GM12878 (cell line): ENCODE measurements around the gene CTNNAL1. TPM values are rescaled to one million over a fixed set of nuclear protein-coding genes. Genes with fewer than 3 reads are reported as not detected.

ENCODE experiments used
- ATAC-seq: fragments of 200-7000 bp; cut with Tn5 transposase; 3 replicates; pipeline ENCODE4 v1.9.1; 2020; ENCODE audit warnings: mild to moderate bottlenecking, moderate library complexity
- BruUV-seq: library from RNA; stranded (reverse); fragments of 400-500 nt; replicated peaks from 2 replicates; lab custom pipeline; 2021; lab: Mats Ljungman, UMichigan
- CTCF ChIA-PET: fragments of 300-600 bp; sonication (Branson Sonifier 250); formaldehyde crosslinking; extraction: SDS; loops from one replicate; lab custom pipeline; 2021; ENCODE audit warnings: inconsistent platforms; lab: Yijun Ruan, JAX
- POLR2A ChIA-PET: fragments of 350-600 bp; formaldehyde crosslinking; extraction: SDS; loops from one replicate; lab custom pipeline; 2021; ENCODE audit warnings: inconsistent platforms; lab: Charles Lee
- RAD21 ChIA-PET: fragments of 300-600 bp; sonication (Branson Sonifier 250); formaldehyde crosslinking; loops from one replicate; lab custom pipeline; 2023; ENCODE audit warnings: antibody characterized with exemption; ENCODE audit not compliant: unreplicated experiment; lab: Charles Lee
- SMC1A ChIA-PET: fragments of 300-600 bp; sonication (Branson Sonifier 250); formaldehyde crosslinking; loops from one replicate; lab custom pipeline; 2023; ENCODE audit not compliant: unreplicated experiment, uncharacterized antibody; lab: Charles Lee
- DNase-seq: peaks from one replicate; pipeline ENCODE4 v3.0.0-alpha.2; 2011; ENCODE audit warnings: low read depth, low spot score
- FAIRE-seq: peaks from 3 replicates; lab custom pipeline; 2011; peaks lifted over from hg19 to GRCh38; lab: Jason Lieb, UNC
- H2AFZ ChIP-seq: 2 replicates; pipeline ENCODE4 v1.6.0; 2011; ENCODE audit warnings: low read depth, low read length, control low read depth; ENCODE audit not compliant: control insufficient read depth
- H3K27ac ChIP-seq: 2 replicates; pipeline ENCODE4 v1.5.1; 2011; ENCODE audit warnings: control low read depth; ENCODE audit not compliant: control insufficient read depth, insufficient read depth
- H3K27me3 ChIP-seq, 2 experiments: replicated peaks in 1 of 2; 2 replicates each; pipeline versions ENCODE4 v1.6.0 to v1.6.1; 2011; ENCODE audit warnings: low read length in 1 of 2; ENCODE audit not compliant: control insufficient read depth in 2 of 2, insufficient read depth in 2 of 2
- H3K36me3 ChIP-seq, 2 experiments: 2 replicates each; pipeline ENCODE4 v1.5.1; 2011; ENCODE audit warnings: low read length in 1 of 2; ENCODE audit not compliant: control insufficient read depth in 2 of 2, insufficient read depth in 2 of 2
- H3K4me1 ChIP-seq: 2 replicates; pipeline ENCODE4 v1.6.1; 2011; ENCODE audit warnings: mild to moderate bottlenecking, low read length, moderate library complexity, mixed read lengths; ENCODE audit not compliant: control insufficient read depth, insufficient read depth
- H3K4me2 ChIP-seq: 2 replicates; pipeline ENCODE4 v1.6.0; 2011; ENCODE audit warnings: control low read depth; ENCODE audit not compliant: control insufficient read depth, insufficient read depth
- H3K4me3 ChIP-seq: fragments of 200-600 bp; sonication (generic); 2 replicates; pipeline ENCODE4 v1.5.1; 2016
- H3K79me2 ChIP-seq: 2 replicates; pipeline ENCODE4 v1.6.0; 2011; ENCODE audit warnings: low read length; ENCODE audit not compliant: control insufficient read depth, insufficient read depth
- H3K9ac ChIP-seq: 2 replicates; pipeline ENCODE4 v1.8.0; 2011; ENCODE audit warnings: low read length, control low read depth, mixed read lengths; ENCODE audit not compliant: control insufficient read depth, insufficient read depth
- H3K9me3 ChIP-seq: replicated peaks from 3 replicates; pipeline ENCODE4 v1.5.1; 2011; ENCODE audit warnings: mild to moderate bottlenecking, low read length; ENCODE audit not compliant: control insufficient read depth, insufficient read depth
- H4K20me1 ChIP-seq: 2 replicates; pipeline ENCODE4 v1.6.0; 2011; ENCODE audit not compliant: control insufficient read depth, insufficient read depth
- BHLHE40 ChIP-seq, 2 experiments: fragments of 450-650 bp in 1 of 2; IDR thresholded peaks; 2 replicates each; pipeline ENCODE4 v1.6.1; 2011 to 2017; ENCODE audit warnings: low read depth in 2 of 2, borderline replicate concordance in 1 of 2, improper control_type of control experiment in 1 of 2, low read length in 1 of 2, mild to moderate bottlenecking in 1 of 2
- CEBPB ChIP-seq, 2 experiments: fragments of 150-350 bp in 1 of 2; IDR thresholded peaks; 2 replicates each; pipeline ENCODE4 v1.6.1; 2012 to 2014; ENCODE audit warnings: low read depth in 2 of 2, low read length in 2 of 2, borderline replicate concordance in 1 of 2, inconsistent platforms in 1 of 2
- MXI1 ChIP-seq: fragments of 150-350 bp; IDR thresholded peaks from 2 replicates; pipeline ENCODE4 v1.6.1; 2011; ENCODE audit warnings: low read depth, mild to moderate bottlenecking, inconsistent platforms, low read length, improper control_type of control experiment
- RAD21 ChIP-seq: IDR thresholded peaks from 2 replicates; pipeline ENCODE4 v1.6.1; 2011; ENCODE audit warnings: mild to moderate bottlenecking, low read depth, low read length, moderate library complexity; ENCODE audit not compliant: insufficient read depth
- RAD51 ChIP-seq: fragments of 450-650 bp; IDR thresholded peaks from 2 replicates; pipeline ENCODE4 v1.6.1; 2016; ENCODE audit warnings: moderate library complexity, mild to moderate bottlenecking, inconsistent platforms
- SMARCA5 ChIP-seq: fragments of 450-650 bp; IDR thresholded peaks from 2 replicates; pipeline ENCODE4 v1.6.1; 2017; ENCODE audit warnings: mild to moderate bottlenecking
- SREBF1 ChIP-seq: IDR thresholded peaks from 2 replicates; pipeline ENCODE4 v1.6.1; 2012; ENCODE audit warnings: mild to moderate bottlenecking, low read length
- WGBS: methylation state at CpG from one replicate; pipeline ENCODE4 v1.1.6; 2016; ENCODE audit warnings: low lambda C conversion rate; ENCODE audit not compliant: insufficient replicate concordance, insufficient coverage; ENCODE audit errors: missing lambda C conversion rate; 5-methylcytosine and 5-hydroxymethylcytosine counted together
- in situ Hi-C: fragments of 300-500 bp; cut with MboI; formaldehyde crosslinking; loops from 9 replicates; pipeline ENCODE4 v1.14.3; 2018; ENCODE audit warnings: mixed read lengths
- intact Hi-C: fragments of 100-400 bp; cut with micrococcal nuclease; formaldehyde crosslinking; loops from one replicate; pipeline ENCODE4 v1.14.2; 2022; ENCODE audit not compliant: unreplicated experiment
- polyA plus RNA-seq, 11 experiments: library from polyadenylated mRNA; depleted of rRNA in 4 of 11; unstranded in 6 of 11; stranded (reverse) in 5 of 11; fragments of >200 nt; fragmentation: Nextera tagmentation in 4 of 11; fragmentation: Illumina TruSeq in 1 of 11; extraction: Ambion mirVana in 4 of 11; extraction: Trizol in 1 of 11; gene quantifications; 1 replicate in 1 of 11; 2 replicates in 10 of 11; pipeline versions ENCODE4 v1.2.1 to v1.2.3, GENCODE V29; 2011 to 2016; ENCODE audit warnings: inconsistent platforms in 2 of 11, missing spikeins in 2 of 11, low read depth in 1 of 11
- total RNA-seq, 4 experiments: library from RNA; depleted of rRNA in 3 of 4; stranded (reverse); fragments of >200 nt in 3 of 4; fragmentation: Illumina TruSeq in 1 of 4; extraction: Trizol in 1 of 4; gene quantifications; 2 replicates each; pipeline versions ENCODE4 v1.2.1 to v1.2.3, GENCODE V29; 2013 to 2021
- TF ChIP-seq, protein P1 (sequence below): IDR thresholded peaks from 2 replicates; pipeline ENCODE4 v1.6.1; 2011; ENCODE audit warnings: borderline replicate concordance, low read depth, mild to moderate bottlenecking, moderate library complexity, mixed read lengths, low read length; ENCODE audit not compliant: insufficient read depth; ENCODE audit errors: extremely low read length
- TF ChIP-seq, protein P2 (sequence below): fragments of 450-650 bp; conservative IDR thresholded peaks from 2 replicates; pipeline ENCODE4 v1.6.1; 2017; ENCODE audit warnings: mild to moderate bottlenecking, moderate library complexity

The CTNNAL1 gene
- total and polyA plus RNA-seq, 10 of the 15 experiments (the other 5 are each of a cell fraction or from before 2014, with no cell fraction given), result 16.3 to 82.5 (median 45.2) TPM

DNA sequence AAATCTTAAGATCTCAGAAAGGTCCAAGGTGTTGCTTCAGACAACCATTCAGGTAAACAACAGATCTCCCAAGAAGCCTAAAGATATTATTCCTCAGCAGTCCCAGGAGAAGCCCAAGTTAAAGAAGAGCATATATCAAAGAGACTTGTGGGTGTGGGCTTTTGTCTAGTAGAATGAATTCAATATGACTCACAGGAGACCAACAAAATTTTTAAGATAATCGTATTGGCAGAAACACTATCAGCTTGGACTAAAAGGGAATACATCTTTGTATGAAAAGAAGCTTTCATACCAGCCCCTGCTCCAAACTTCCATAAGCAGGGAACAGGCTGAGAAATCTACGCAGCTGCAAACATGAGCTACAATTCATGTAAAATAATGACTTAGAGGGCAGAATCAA is 10.2 kb downstream of the CTNNAL1 start:
- in situ Hi-C loops (no loop called here), intact Hi-C loops (no loop called here)
- no peaks in the 10 kb centered on the region for H3K27me3 ChIP-seq
- no peak for FAIRE-seq
- SMC1A ChIA-PET, result interaction anchor here (1.9 kb wide), 1 partner anchor 15 kb away, joined by 6 read pairs; no protein-coding TSS in a partner anchor
- H3K36me3 ChIP-seq, result no peaks in the 10 kb centered on the region
- BruUV-seq, result no TSS peak
- TF ChIP-seq, protein P1, sequence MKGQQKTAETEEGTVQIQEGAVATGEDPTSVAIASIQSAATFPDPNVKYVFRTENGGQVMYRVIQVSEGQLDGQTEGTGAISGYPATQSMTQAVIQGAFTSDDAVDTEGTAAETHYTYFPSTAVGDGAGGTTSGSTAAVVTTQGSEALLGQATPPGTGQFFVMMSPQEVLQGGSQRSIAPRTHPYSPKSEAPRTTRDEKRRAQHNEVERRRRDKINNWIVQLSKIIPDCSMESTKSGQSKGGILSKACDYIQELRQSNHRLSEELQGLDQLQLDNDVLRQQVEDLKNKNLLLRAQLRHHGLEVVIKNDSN, result no peak
- TF ChIP-seq CEBPB (IDR thresholded peaks at IDR 0.05; ENCODE audit: borderline replicate concordance in 1 of 2, low read depth in 2 of 2, low read length in 2 of 2) (no peak), SMARCA5 (no peak), SREBF1 (no peak), BHLHE40 (IDR thresholded peaks at IDR 0.05; ENCODE audit: borderline replicate concordance in 1 of 2, low read depth in 2 of 2, low read length in 1 of 2) (no peak), RAD21 (no peak), MXI1 (no peak), RAD51 (no peak)
- TF ChIP-seq, protein P2, sequence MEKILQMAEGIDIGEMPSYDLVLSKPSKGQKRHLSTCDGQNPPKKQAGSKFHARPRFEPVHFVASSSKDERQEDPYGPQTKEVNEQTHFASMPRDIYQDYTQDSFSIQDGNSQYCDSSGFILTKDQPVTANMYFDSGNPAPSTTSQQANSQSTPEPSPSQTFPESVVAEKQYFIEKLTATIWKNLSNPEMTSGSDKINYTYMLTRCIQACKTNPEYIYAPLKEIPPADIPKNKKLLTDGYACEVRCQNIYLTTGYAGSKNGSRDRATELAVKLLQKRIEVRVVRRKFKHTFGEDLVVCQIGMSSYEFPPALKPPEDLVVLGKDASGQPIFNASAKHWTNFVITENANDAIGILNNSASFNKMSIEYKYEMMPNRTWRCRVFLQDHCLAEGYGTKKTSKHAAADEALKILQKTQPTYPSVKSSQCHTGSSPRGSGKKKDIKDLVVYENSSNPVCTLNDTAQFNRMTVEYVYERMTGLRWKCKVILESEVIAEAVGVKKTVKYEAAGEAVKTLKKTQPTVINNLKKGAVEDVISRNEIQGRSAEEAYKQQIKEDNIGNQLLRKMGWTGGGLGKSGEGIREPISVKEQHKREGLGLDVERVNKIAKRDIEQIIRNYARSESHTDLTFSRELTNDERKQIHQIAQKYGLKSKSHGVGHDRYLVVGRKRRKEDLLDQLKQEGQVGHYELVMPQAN, result no peak
- RAD21 ChIA-PET, result no interaction called here
- POLR2A ChIA-PET, result no interaction called here
- H3K9me3 ChIP-seq, result peaks cover 6% of the 10 kb centered on the region
- CTCF ChIA-PET, result no interaction called here
- no peak for ATAC-seq
- no peaks in the 10 kb centered on the region for H3K79me2 ChIP-seq
- no peaks in the 10 kb centered on the region for H4K20me1 ChIP-seq
- H3K4me1 ChIP-seq, result no peaks in the 10 kb centered on the region
- H3K4me2 ChIP-seq, result no peak overlapping the region
- DNase-seq, result no peak
- no peak overlapping the region for H3K9ac ChIP-seq
- no peak overlapping the region for H3K27ac ChIP-seq
- H3K4me3 ChIP-seq, result no peak overlapping the region
- no peak overlapping the region for H2AFZ ChIP-seq
- 97% methylated on average over 2 of the region's 2 CpGs for WGBS
